ENCODE data around the gene ITPRID1. TPM values are rescaled to one million over a fixed set of nuclear protein-coding genes. Genes with fewer than 3 reads are reported as not detected.

Gene ITPRID1
- not detected in 2 replicates for total RNA-seq (2013; cell fraction: nucleolus; rRNA removed)
- total RNA-seq (2014; rRNA removed) = 0.06 TPM in 1 of 2 replicates, not detected in the other
- not detected in 2 replicates for total RNA-seq (2014; rRNA removed; fragmentation: Illumina TruSeq; extraction: Trizol)
- not detected in 2 replicates for total RNA-seq (2021)
- polyA plus RNA-seq (2011; ENCODE audit: low read depth) = not detected
- not detected in 2 replicates for polyA plus RNA-seq (2011; rRNA removed)
- polyA plus RNA-seq (2011; cell fraction: cytosol; rRNA removed) = not detected in 2 replicates
- polyA plus RNA-seq (2011; cell fraction: nucleus; rRNA removed) = not detected in 2 replicates
- polyA plus RNA-seq (2012) = not detected in 2 replicates
- not detected in 2 replicates for polyA plus RNA-seq (2014; fragmentation: Illumina TruSeq; extraction: Trizol)
- not detected for polyA plus RNA-seq (2014; fragmentation: Nextera tagmentation; extraction: Ambion mirVana)
- not detected in 2 replicates for polyA plus RNA-seq (2014; rRNA removed)
- polyA plus RNA-seq (2016; fragmentation: Nextera tagmentation; extraction: Ambion mirVana) = not detected
- not detected in 2 replicates for polyA minus RNA-seq (2011; rRNA and poly(A)+ RNA removed)
- polyA minus RNA-seq (2011; cell fraction: cytosol; rRNA and poly(A)+ RNA removed) = not detected in 2 replicates
- not detected in 2 replicates for polyA minus RNA-seq (2011; cell fraction: nucleus; rRNA and poly(A)+ RNA removed)
- Bru-seq, nascent RNA = percentile 4 among the genes with signal in this experiment
- percentile 1 among the genes with signal in this experiment for BruChase-seq, experiment 1, labeled RNA remaining after a 6-hour chase
- BruChase-seq, experiment 2, labeled RNA remaining after a 2-hour chase = not detected
- long read RNA-seq, experiment 1 = 0 reads
- long read RNA-seq, experiment 2 = 0 reads

DNA sequence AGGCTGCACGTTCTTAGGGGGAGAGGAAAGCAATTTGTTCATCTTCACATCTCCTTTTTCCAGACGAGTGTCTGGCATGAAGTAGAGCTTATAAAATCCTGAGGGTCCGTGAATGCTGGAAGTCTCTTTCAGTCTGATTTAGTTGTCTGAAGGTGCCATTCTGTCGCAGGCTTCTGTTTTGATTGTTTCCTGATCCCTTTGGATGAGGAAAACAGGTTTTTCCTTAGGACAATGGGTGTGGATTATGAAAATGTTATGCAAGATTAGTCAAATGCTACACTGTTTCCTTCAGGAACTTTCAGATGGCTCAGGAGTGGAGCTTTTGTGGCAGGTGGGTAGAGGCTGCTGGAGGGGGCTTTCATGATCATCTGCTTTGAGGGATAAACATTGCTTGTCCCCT, at the start of gene ITPRID1:
ITPRID1 (plus strand) TSS at position 301 of the 400 bp plus-strand sequence. CDS start 38,935 bp downstream, outside the sequence.
- Histone ChIP-seq H2AFZ (ENCODE audit: control insufficient read depth, low read depth, low read length) (no peak within 1 kb of the TSS), H4K20me1 (ENCODE audit: control insufficient read depth, insufficient read depth) (no peaks in the 10 kb centered on the region), H3K79me2 (ENCODE audit: control insufficient read depth, insufficient read depth, low read length) (no peaks in the 10 kb centered on the region), H3K4me1 (ENCODE audit: control insufficient read depth, insufficient read depth, low read length) (no peaks in the 10 kb centered on the region), H3K36me3 (ENCODE audit: control insufficient read depth in 2 of 2, insufficient read depth in 2 of 2, low read length in 1 of 2) (no peaks in the 10 kb centered on the region), H3K27me3 (replicated peaks in 1 of 2; ENCODE audit: control insufficient read depth in 2 of 2, insufficient read depth in 2 of 2, low read length in 1 of 2) (no peaks in the 10 kb centered on the region), H3K27ac (ENCODE audit: control insufficient read depth, insufficient read depth) (no peak within 1 kb of the TSS), H3K4me3 (no peak within 1 kb of the TSS), H3K4me2 (ENCODE audit: control insufficient read depth, insufficient read depth) (no peak within 1 kb of the TSS), H3K9me3 (replicated peaks; ENCODE audit: control insufficient read depth, insufficient read depth, low read length) (no peaks in the 10 kb centered on the region), H3K9ac (ENCODE audit: control insufficient read depth, insufficient read depth, low read length) (no peak within 1 kb of the TSS)
- RAD21 ChIA-PET (ENCODE audit: unreplicated experiment) = no interaction called here
- FAIRE-seq (no peak), ATAC-seq (no peak), DNase-seq (ENCODE audit: low read depth, low spot score) (no peak)
- intact Hi-C loops (cut with micrococcal nuclease; ENCODE audit: unreplicated experiment) = no loop called here
- SMC1A ChIA-PET (ENCODE audit: uncharacterized antibody, unreplicated experiment) = no interaction called here
- WGBS (ENCODE audit: insufficient coverage, insufficient replicate concordance, low lambda C conversion rate, missing lambda C conversion rate) = under 1% methylated on average over 4 of the region's 4 CpGs
- TF ChIP-seq NFYB (IDR thresholded peaks at IDR 0.05; ENCODE audit: insufficient read depth, low read depth, low read length) = no peak
- TF ChIP-seq, protein P1, sequence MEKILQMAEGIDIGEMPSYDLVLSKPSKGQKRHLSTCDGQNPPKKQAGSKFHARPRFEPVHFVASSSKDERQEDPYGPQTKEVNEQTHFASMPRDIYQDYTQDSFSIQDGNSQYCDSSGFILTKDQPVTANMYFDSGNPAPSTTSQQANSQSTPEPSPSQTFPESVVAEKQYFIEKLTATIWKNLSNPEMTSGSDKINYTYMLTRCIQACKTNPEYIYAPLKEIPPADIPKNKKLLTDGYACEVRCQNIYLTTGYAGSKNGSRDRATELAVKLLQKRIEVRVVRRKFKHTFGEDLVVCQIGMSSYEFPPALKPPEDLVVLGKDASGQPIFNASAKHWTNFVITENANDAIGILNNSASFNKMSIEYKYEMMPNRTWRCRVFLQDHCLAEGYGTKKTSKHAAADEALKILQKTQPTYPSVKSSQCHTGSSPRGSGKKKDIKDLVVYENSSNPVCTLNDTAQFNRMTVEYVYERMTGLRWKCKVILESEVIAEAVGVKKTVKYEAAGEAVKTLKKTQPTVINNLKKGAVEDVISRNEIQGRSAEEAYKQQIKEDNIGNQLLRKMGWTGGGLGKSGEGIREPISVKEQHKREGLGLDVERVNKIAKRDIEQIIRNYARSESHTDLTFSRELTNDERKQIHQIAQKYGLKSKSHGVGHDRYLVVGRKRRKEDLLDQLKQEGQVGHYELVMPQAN (conservative IDR thresholded peaks at IDR 0.05) = no peak
- TF ChIP-seq NFXL1 (IDR thresholded peaks at IDR 0.05; ENCODE audit: borderline replicate concordance) = no peak
- TF ChIP-seq ZNF24 (IDR thresholded peaks at IDR 0.05) = no peak
- no peak for TF ChIP-seq RAD21 (IDR thresholded peaks at IDR 0.05; ENCODE audit: insufficient read depth, low read depth, low read length)
- no peak for TF ChIP-seq IRF4 (IDR thresholded peaks at IDR 0.05; ENCODE audit: low read depth, low read length)
- TF ChIP-seq HDGF (IDR thresholded peaks at IDR 0.05) = no peak
- TF ChIP-seq ZNF274 (IDR thresholded peaks at IDR 0.05; ENCODE audit: insufficient read depth, insufficient read length) = no peak
- no peak for TF ChIP-seq ZNF217 (IDR thresholded peaks at IDR 0.05)
- in situ Hi-C loops (cut with MboI) = no loop called here
- CTCF ChIA-PET = interaction anchor here (0.9 kb wide), 1 partner anchor 70 kb away, joined by 3 read pairs; no protein-coding TSS in a partner anchor
- BruUV-seq (replicated peaks) = no TSS peak
- POLR2A ChIA-PET = no interaction called here
